ENCODE results near the gene CD300C.

CD300C gene

DNA sequence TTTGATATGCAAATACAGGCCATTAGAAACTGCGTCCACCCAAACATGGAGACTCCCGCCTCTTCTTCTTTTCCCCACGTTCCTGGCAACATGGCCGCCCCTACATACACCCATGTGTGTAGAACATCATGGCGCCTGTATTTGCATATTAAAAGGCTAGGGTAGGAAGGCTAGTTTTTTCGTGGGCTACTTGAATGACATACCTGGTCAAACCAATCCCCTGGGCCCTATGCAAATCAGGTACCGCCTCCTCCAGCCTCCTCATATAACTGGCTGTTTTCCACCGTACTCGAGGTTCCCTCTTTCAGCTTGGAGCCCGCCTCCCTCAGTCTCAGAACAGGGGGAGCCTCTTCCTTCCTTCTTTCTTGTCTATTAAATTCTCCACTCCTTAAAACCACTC lies 13.8 kb downstream of the CD300C start:
- in situ Hi-C loops (cut with MboI; ENCODE audit: low pct_unique_long_range_greater_than_20kb, low sequenced_read_pairs, unreplicated experiment) = no loop called here
- TF ChIP-seq, protein P1, sequence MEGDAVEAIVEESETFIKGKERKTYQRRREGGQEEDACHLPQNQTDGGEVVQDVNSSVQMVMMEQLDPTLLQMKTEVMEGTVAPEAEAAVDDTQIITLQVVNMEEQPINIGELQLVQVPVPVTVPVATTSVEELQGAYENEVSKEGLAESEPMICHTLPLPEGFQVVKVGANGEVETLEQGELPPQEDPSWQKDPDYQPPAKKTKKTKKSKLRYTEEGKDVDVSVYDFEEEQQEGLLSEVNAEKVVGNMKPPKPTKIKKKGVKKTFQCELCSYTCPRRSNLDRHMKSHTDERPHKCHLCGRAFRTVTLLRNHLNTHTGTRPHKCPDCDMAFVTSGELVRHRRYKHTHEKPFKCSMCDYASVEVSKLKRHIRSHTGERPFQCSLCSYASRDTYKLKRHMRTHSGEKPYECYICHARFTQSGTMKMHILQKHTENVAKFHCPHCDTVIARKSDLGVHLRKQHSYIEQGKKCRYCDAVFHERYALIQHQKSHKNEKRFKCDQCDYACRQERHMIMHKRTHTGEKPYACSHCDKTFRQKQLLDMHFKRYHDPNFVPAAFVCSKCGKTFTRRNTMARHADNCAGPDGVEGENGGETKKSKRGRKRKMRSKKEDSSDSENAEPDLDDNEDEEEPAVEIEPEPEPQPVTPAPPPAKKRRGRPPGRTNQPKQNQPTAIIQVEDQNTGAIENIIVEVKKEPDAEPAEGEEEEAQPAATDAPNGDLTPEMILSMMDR (IDR thresholded peaks at IDR 0.05; ENCODE audit: extremely low read depth, insufficient read depth, missing control alignments) = no peak
- DNase-seq (ENCODE audit: low spot score) = no peak

DNA sequence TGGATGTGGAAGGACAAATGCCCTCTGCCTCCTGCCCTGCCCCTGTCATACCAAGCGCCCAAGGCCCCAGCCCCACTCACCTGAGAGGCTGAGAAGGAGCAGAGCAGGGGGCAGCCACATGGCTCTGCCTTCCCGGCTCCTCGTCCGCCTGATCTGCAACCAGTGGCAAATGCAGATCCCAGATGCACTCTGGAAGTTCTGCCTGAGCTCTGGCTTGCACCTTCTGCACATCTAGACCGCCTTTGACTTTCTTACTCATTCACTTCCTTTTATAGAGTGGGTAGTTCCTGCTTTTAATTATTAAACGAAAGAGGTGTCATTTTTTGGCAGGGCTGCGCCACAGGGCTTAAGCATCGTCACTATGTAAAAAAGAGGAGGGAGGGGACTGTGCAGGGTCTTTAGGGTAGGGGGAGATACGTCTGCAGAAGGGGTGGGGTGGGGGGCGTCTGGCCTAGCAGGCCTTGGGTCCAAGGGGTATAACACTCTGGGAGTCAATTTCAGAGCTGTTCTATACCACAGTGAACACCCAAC lies 14.6 kb downstream of the CD300C start, which contains the start of gene CD300LB:
Gene CD300LB, minus strand, starts transcription at position 245 of the 531 bp plus-strand sequence. Its CDS starts 125 bp downstream, at position 120.
- no peak for DNase-seq (ENCODE audit: low spot score)
- TF ChIP-seq, protein P1 (IDR thresholded peaks at IDR 0.05; ENCODE audit: extremely low read depth, insufficient read depth, missing control alignments) = no peak
- in situ Hi-C loops (cut with MboI; ENCODE audit: low pct_unique_long_range_greater_than_20kb, low sequenced_read_pairs, unreplicated experiment) = no loop called here

GRCh38 chr17:74530831-74531150 lies 15.1 kb downstream of the CD300C start:
- TF ChIP-seq, protein P1 (IDR thresholded peaks at IDR 0.05; ENCODE audit: extremely low read depth, insufficient read depth, missing control alignments) = no peak
- in situ Hi-C loops (cut with MboI; ENCODE audit: low pct_unique_long_range_greater_than_20kb, low sequenced_read_pairs, unreplicated experiment) = no loop called here
- DNase-seq (ENCODE audit: low spot score) = no peak

DNA sequence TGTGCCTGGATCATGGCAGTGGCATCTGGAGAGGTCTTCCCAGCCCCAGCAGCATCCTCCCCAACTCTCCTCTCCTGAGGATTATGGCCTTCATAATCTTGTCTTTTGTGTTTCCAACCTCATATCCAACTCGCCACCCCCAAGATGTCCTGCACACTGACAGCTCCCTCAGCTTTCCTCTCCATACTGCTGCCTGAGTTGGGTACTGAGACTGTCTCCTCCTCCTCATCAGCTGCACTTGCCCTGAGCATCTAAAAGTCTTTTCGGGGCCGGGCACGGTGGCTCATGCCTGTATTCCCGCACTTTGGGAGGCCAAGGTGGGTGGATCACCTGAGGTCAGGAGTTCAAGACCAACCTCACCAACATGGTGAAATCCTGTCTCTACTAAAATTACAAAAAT lies 16.7 kb downstream of the CD300C start:
- TF ChIP-seq, protein P1 (IDR thresholded peaks at IDR 0.05; ENCODE audit: extremely low read depth, insufficient read depth, missing control alignments) = no peak
- in situ Hi-C loops (cut with MboI; ENCODE audit: low pct_unique_long_range_greater_than_20kb, low sequenced_read_pairs, unreplicated experiment) = no loop called here
- peak; percentile 0 for DNase-seq (ENCODE audit: low spot score)

DNA sequence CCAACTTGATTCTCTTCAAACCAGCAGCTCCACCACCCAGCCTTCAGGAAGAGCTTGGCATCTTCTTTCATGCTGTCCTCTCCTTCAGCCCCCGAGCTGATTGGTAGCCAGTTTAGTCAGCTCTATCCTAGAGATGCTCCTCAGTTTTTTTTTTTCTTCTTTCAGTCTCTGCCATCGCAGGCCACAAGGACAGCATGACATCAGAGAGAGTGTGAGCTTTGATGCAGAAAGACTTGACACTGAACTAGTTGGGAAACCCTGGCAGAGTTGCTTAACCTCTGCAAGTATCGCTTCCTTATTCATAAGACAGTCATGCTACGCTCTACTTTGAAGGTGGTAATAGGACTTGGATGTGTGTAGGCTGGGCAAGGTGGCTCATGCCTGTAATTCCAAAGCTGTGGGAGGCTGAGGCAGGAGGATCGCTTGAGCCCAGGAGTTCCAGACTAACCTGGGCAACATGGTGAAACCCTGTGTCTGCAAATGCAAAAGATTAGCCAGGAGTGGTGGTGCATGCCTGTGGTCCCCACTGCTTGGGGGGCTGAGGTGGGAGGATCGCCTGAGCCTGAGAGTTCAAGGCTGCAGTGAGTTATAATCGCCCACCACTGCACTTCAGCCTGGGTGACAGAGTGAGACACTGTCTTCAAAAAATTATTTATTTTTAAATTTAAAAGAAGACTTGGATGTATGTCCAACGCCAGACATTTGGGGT lies 17.3 kb downstream of the CD300C start:
- TF ChIP-seq, protein P1 (IDR thresholded peaks at IDR 0.05; ENCODE audit: extremely low read depth, insufficient read depth, missing control alignments) = no peak
- peak; percentile 66 for DNase-seq (ENCODE audit: low spot score)
- in situ Hi-C loops (cut with MboI; ENCODE audit: low pct_unique_long_range_greater_than_20kb, low sequenced_read_pairs, unreplicated experiment) = no loop called here

DNA sequence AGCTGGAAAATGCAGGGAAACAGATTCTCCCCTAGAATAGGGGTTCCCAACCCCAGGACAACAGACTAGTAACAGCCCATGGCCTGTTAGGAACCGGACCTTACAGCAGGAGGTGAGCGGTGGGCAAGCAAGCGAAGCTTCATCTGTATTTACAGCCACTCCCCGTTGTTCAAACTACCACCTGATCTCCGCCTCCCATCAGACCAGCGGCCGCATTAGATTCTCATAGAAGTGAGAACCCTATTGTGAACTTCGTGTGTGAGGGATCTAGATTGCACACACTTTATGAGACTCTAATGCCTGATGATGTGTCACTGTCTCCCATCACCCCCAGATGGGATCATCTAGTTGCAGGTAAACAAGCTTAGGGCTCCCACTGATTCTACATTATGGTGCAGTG lies 18.2 kb downstream of the CD300C start:
- TF ChIP-seq, protein P1 (IDR thresholded peaks at IDR 0.05; ENCODE audit: extremely low read depth, insufficient read depth, missing control alignments) = no peak
- no peak for DNase-seq (ENCODE audit: low spot score)
- in situ Hi-C loops (cut with MboI; ENCODE audit: low pct_unique_long_range_greater_than_20kb, low sequenced_read_pairs, unreplicated experiment) = no loop called here

Measured in GM13977 (cell line).